NCI-H446 treated with DMSO at 0.1 percent for 48 hours (cell line): ENCODE results near the gene SKIDA1.

Experiments used
- DNase-seq: peaks from one replicate; lab custom pipeline; 2025; lab: John Stamatoyannopoulos, UW

SKIDA1 gene

DNA sequence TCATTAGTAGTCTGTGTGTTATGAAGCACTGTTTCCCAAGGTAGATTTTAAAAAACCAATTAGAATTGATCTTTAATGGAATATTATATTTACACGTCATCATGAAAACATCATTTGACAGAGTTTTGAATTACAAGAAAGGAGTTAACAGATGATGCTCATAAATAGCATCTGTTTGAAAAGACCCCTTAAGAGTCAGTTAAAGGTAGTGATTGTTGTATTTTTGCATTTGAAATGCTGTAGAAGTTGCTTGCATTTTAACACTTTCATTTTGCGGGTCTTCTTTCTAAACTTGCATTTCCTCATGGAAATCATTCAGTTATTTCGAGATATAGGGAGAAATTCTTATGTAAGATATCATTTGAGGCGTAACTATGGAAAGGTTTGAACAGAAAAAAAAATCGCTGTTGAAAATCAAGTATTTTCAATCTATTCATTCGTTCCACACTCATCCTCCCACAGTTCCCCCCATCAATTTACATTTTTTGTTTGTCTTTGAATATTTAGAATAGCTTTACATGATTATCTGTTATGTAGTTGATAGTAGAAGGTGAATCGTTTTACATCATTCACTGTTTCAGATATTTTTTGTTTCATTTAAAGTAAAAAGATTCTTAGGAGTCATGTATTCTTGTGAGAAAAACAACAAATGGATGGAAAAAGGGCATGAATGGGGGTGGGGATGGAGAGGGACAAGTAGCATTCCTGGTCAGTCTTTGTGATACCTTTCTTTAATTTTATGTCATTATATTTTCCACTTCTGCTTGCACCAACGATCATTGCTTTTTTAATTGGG is 3.0 kb upstream of the SKIDA1 start:
- no peak for DNase-seq

DNA sequence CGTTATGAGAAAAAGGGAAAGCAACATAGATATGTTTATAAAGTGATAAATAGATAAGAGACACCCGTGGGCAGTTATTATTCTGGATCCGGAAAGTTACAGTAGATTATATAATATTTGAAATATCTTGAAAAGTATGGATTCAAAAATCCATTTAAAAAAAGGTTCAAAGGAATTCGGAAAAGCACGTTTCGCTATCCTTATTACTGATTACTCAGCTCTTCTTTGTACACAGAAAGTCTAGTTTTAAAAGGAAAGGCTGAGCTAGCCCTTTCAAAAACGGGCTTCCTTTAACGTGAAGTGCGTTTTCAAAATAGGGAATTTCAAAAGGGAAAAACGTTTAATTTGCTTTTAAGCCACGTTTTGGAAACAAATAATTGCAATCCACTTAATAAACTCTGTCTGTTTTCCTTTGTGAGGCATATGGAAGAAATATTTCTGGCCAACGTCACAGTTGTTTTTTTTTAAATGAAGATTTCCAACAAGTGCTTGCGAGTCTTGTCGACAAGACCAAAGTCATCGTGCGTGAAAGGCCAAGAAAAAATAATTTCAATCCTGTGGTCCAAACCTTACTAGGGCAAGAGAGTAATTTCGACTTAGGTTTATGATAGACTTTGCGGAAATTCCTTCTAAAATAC is 2.2 kb upstream of the SKIDA1 start:
- peak; percentile 53 for DNase-seq

DNA sequence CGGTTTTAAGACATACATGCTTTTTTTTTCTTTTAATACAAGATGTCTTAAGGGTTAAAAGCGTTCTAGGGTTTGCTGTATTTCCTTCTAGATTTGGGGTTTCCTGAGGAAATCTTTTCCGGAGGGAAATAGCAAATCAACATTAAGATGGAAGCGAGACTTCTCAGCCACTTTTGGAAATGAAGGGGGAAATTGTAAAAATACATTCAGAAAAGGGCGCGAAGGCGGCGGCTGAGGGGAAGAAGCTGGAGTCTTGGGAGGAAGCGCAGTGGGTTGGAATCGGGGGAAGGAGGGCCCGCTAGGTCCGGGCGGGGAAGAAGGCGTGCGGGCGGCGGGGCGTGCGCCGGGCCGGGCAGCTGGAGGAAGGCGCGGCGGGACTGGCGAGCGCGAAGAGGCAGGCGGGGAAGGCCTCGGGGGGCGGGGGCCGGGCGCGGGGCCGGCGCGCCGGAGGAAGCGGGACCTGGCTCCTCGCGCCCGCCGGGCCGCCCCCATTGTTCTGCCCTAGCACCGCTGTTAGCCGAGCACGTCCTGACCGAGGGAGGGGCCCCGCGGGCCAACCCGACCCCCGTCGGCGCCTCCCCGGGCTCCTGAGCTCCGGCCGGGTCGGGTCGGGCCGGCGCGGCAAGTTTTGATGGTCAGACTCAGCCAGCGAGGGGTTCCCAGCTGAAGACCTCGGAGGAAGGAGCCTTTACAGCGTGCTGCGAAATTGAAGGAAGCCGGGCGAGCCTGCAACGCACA is 1.5 kb upstream of the SKIDA1 start:
- no peak for DNase-seq

DNA sequence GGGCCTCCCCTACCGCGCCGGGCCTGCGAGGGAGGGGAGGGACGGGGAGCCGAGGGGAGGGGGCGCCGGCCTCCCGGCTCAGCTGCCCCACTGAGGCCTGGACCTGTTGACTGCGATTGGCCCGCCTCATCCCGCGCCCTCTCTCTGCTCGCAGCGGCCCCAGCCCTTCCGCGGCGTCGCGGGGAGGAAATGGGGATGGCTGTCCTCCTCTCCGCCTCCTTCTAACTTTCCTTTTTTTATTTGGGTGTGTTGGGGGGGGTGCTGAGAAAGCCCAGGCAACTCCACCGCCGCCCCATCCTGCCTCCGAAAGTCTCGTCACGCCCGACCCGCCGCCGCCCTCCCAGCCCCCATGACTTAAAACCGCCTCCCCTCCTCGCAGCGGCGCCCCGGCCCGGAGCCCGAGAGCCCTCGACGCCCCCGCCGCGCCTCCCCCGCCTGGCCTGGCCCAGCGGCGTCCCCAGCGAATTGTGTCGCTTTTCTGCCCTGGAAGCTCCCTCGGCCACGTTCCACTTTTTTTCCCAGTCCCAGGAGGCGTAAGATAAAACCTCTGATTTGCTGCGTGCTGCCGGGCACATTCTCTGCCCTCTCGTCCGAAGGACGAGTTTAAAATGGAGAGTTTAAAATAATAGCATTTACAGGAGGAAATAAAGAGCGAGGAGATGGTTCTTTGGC is 842 bp upstream of the SKIDA1 start:
- peak; percentile 83 for DNase-seq

DNA sequence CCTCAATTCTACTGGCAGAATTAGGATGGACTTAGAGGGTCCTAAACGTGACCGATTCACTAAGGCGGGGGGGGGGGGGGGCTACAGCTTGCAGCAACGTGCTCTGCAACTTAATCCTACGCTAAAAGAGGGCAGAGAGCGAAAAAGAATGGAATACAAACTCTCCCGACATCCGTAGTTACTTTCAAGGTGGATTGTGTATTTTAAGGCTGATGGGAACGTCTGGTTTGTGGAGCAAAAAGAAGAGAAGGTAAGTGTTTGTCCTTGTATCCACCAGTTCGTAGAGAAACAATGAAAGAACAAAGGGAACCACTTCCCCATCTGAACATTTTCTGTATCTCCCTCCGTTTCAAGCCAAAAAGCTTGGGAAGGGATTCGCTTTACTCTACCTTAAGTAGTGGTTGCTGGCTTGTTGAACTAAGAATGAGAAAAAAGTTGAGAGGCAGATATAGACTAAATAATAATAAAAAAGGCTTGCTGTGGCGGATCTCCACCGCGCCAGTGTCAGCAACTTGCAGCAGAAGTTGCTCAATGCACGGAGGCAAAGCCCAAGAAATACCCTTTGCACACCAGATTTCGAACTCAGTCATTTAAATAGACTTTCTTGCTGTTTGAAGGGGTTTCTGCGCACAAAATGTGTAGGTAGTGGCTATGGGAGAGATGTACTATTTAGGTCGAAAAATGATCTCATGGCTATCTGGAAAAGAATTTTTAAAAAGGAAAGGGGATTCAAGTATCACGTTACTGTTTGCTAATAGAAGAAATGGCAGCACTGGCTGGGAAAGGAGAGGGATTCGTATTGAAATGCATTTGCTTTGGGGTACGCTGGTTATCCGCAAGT is 736 bp downstream of the SKIDA1 start:
- DNase-seq: no peak

DNA sequence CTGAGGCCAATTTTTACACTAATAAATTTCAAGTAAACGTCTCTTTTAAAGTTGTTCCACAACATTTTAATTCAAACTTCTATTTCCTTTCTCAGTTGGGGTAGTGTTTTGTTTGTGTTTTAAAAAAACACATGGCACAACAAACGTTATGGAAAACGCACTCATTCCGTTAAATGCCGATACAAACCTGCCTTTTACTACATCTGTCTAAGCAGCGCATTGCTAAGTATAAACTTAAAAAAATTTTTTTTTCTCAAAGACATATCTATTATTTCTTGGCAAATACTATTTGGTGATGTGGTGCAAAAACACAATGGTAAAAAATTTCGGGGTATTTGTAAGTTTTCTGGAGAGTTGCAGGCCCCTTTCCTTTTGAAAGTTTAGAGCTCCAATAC is 1.4 kb downstream of the SKIDA1 start:
- no peak for DNase-seq

DNA sequence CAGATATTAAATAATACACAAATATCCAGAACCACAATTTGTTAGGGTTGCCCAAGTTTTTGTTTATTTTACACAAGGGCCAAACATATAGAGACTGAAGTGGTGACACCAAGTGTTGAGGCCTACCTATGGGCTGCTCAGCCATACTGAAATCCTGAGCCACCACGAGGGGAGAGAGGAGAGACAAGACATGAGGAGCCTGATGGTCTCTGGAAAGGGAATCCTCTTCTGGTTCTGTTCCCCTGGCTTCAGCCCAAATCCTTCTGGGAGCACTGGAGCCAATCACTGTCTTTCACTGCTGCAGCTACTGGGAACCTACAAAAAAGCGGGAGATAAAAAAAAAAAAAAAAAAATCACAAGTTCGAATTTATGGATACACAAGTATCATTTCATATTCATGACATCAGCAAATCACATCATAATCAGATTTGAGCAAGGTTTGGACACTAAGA is 1.9 kb downstream of the SKIDA1 start:
- DNase-seq: peak; percentile 90

DNA sequence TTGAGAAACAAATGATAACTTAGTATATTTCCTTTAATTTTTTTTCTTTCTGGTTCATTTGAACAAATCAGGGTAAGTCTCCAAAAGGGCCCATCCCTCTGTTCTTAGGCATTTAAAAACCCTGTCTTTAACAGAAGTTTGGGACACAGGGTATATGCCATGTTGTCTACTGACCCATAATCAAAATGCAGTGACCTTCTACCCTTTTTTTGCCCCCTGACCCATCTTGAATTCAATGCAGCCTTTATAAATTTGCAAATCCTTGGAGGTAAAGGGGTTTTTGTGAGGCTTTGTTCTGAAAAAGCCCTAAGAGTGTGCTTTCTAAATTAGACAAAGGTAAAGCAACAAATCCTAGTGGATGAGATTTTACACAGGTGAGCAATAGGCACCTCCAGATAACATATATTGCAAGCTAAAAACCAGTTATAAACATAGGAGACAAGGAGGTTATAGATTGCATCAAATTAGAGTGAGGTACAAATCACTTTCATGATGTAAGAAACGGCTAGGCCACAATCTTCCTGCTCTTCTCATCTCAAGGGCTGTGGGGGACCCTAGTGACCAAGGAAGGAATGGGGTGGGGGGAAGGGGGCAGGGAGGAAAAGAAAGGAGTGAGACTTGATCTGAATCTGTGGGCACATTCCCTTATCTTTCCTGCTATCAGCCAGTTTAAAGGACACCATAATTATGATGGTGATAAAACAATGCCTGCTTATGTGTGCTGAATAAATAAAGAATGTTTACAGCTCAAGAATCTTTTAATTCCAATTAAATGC is 2.7 kb downstream of the SKIDA1 start:
- DNase-seq: no peak

DNA sequence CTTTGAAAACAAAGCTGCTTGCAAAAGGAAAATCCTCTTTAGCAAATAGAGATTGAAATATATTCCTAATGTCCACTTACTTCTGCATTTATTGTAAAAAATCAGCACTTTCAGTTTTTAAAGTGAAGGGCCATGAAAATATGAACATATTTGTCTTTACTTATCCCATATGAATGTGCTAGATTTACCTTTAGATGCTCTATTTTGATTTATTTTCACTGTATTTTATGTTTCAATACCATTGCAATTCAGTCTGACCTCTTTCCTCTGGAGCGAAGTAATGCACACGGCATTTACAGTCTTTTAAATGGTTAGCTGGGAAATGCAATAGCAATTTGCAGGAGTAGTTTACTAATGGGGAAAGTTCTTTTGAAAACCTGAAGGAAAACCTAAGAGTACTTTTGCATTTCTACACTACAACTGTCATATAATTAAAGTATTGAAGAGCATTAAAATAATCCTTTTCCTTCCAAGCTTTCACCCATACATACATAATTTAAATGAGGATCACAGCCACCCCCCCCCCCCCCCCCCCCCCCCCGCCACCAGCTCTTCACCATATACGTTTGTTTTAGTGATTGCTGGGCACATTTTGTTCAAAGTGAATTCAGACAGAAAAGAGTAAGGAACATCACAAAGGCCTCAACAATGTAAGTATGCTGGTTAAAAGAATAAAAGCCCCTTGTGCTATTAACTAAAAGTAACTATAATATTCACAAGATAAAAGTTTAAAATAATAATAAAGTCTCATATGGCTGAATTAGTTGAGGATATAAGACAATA is 3.5 kb downstream of the SKIDA1 start:
- DNase-seq: no peak

DNA sequence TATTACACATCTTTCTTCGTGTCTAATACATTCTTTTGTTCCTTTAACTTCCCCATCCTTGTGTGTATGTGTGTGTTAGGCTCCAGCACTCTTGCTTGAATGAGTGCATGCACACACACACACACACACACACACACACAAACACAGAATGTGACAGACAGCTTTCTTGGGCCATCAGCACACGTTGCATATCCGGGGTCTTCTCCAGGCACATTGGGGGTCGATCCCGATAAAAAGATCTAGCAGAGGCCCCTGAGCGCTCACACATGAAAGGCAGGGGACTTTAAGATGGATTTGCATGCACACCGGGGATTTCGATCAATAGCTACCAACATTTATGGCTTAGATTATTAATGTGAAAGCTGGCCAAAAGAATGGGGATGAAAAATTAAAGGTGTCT is 4.5 kb downstream of the SKIDA1 start:
- no peak for DNase-seq

DNA sequence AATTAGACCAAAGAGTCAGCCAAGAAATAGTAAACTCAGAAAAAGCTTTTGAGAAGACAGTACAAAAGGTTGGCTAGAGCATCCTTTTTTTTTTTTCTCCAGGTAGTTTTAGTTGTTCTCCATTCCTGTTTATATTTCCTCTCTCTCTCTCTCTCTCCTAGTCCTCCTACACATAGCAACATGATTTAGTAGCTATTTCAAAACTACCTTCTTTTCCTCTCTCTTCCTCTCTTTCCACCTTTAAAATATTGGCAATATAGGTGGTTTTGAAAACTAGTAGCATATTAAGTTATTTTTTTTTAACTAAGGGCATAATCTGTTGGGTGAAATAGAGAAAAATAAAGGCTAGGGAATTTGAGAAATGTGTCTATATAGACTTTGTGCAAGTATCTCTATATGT is 5.0 kb downstream of the SKIDA1 start:
- DNase-seq: no peak

DNA sequence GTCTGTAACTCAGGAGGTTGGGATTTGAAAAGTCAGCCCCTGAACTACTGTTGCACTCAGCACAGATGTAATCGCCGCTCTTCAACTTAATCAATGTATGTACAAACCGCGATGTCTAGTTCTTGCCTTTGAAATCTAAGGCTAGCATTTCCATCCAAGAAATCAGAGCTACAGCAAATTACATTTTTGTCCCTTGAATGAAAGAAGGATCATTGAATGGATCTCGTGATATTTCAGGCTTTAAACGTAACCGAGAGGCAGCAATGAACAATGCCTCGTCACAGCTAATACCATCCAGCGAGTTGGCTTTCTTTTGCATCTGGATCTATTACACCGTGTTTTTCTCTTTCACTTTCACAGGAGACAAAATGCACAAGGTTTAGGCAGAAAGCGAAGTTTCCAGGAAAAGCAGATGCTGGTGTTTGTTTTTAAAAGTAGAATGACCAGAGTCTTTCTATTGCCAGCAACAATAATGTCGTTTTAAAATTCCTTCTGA is 5.5 kb downstream of the SKIDA1 start:
- peak; percentile 28 for DNase-seq

DNA sequence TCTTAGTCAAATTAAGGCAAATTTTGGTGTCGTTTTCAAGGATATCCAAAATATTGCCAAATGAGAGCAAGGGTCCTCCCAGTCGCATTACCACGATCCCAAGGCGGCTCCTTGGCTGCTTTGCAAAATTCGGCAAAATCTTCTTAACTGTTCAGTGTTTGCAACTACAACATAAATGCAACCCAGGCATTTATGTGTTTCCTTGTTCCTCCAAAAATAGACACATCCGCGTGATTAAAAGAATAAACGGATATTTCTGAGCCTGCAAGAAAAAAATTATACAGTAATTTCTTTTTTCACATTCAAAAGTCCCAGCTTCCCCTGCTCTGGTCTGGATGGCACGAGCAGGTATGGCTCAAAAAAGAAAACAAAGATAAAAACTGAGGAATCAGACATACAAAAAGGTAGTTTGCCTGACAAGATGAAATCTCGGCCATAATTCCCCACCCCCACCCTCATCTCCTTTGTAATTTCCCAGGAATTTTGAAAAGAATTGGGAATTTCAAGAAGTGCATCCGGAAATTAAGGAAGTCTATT is 6.0 kb downstream of the SKIDA1 start:
- no peak for DNase-seq

DNA sequence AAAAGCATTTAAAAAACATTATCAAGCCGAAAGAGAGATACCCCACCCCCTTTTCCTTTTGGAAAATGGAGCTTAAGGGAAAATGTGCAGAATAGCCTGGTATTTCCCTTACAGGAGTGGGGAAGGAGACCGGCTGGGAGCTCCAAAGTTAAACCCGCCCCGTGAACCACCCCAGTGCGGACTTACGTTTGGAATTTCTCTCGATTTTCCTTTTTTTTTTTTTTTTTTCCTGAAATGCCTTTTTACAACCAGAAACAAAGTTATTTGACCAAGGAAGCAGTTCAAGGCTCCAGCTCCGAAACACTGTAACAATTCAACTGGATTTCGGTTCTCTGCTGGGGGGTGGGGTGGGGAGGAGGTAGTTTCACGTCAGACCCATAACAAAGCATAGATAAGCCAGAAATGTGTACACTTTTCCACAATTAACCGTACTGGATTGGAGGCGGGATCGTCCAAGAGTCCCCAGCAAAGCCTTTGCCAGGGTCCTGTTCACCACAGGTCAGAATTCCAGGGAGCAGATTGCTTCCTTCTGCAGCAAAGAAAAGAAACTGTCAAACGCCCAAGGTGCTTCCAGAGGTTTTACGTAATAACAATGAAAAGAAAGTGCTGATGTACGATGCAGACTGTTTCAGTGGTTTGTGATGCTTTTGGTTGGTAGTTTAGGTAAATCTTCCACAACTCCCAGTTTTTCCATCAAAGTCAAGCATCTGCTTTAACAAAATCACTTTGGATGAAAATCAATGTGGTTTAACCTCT is 6.7 kb downstream of the SKIDA1 start:
- no peak for DNase-seq

DNA sequence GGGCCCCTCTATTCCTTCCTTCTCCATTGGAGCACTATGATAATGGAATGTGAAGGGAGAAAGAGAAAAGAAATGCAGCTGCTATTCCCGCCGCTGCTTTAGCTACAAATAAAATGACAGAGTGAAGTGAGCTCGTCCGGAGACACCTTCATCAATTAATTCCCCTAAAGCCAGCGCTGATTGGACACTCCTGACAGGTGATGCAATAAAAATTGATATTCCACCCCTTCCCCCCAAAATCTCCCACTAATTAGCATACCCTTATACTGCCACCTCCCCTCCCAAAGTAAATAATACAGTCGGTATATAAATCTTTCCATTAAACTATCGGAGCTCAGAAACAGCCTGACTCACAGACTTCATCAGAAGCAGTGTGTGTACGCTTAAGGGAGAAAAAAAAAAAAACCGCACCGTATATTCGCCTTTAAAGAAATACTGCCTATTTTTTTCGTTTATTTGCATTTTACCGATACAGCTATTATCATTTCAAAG is 7.3 kb downstream of the SKIDA1 start:
- peak; percentile 73 for DNase-seq

DNA sequence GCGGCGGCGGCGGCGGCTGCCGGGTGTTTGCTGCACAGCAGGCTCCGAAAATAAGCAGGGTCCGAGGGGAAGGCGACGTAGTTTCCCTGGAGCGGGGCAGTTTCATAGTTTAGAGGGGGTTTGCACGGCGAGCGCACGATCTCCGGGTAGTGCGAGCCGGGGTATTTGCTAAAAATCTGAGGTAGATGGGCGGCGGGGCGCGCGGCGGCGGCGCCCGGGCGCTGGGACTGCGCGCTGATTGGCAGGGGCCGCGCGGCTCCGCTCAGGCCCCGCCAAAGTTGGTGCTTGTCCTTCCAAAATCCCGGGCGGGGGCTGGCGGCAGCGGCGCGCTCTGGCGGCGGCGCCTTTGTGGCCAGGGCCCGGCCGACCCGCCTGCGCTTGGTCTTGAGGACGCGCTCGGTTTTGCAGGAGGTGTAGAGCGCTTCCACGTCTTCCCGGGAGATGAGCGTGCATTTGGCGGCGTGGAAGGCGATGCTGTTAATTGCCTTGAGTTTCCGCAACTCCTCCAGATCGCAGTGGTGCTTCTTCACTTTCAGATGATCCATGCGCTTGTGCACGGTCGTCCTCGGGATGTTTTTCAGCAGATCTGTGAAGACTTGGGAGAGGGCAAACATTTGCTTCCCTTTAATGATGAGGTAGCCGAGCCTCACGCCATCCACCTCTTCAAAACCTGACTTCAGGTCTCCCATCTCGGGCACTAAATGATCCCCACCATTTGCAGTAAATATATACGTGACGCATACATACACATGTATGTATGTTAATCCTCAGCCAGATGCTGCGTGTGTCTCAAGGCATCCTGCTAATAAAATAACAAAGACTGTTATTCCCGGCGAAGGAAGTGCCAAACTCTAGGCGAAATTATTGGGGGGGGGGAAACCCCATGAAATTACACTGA is 8.1 kb downstream of the SKIDA1 start:
- DNase-seq: peak; percentile 62
